Cardiac fibroblast (primary cell): ENCODE measurements around the gene CUL9.

Experiments used
- DNase-seq, 2 donors: peaks; one replicate each; pipeline versions ENCODE4 v3.0.0 to v3.0.0-alpha.2; 2010; ENCODE audit warnings: low read depth in 2 of 2
- H3K4me3 ChIP-seq, 2 donors: replicated peaks in 1 of 2; 1 replicate in 1 of 2; 2 replicates in 1 of 2; pipeline ENCODE4 v1.5.1; 2011; ENCODE audit warnings: low read depth in 2 of 2, low read length in 2 of 2, mild to moderate bottlenecking in 2 of 2, moderate library complexity in 1 of 2
- TF ChIP-seq, protein P1 (sequence below): IDR thresholded peaks from one replicate; pipeline ENCODE4 v1.5.1; 2011; ENCODE audit warnings: low read depth, mild to moderate bottlenecking, low read length, inconsistent platforms

The CUL9 gene

DNA sequence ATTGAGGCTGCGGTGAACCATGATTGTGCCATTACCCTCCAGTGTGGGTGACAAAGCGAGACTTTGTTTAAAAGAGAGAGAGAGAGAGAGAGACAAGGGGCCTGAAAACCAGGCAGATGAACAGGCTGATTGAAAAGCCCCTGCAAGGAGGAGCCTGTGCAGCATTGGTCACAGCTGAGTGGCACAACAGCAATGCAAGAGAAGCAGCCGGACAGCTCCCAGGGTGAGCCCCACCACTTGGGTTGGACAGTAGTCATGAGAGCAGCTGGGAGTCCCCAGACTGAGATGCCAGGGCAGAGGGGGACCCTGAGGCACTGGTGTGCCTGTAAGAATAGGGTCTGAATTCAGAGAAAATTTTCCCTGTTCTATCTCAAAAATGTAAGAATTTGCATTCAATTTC lies 37.1 kb downstream of the CUL9 start:
- no peak for DNase-seq
- H3K4me3 ChIP-seq, result no peak overlapping the region
- TF ChIP-seq, protein P1, sequence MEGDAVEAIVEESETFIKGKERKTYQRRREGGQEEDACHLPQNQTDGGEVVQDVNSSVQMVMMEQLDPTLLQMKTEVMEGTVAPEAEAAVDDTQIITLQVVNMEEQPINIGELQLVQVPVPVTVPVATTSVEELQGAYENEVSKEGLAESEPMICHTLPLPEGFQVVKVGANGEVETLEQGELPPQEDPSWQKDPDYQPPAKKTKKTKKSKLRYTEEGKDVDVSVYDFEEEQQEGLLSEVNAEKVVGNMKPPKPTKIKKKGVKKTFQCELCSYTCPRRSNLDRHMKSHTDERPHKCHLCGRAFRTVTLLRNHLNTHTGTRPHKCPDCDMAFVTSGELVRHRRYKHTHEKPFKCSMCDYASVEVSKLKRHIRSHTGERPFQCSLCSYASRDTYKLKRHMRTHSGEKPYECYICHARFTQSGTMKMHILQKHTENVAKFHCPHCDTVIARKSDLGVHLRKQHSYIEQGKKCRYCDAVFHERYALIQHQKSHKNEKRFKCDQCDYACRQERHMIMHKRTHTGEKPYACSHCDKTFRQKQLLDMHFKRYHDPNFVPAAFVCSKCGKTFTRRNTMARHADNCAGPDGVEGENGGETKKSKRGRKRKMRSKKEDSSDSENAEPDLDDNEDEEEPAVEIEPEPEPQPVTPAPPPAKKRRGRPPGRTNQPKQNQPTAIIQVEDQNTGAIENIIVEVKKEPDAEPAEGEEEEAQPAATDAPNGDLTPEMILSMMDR, result no peak

DNA sequence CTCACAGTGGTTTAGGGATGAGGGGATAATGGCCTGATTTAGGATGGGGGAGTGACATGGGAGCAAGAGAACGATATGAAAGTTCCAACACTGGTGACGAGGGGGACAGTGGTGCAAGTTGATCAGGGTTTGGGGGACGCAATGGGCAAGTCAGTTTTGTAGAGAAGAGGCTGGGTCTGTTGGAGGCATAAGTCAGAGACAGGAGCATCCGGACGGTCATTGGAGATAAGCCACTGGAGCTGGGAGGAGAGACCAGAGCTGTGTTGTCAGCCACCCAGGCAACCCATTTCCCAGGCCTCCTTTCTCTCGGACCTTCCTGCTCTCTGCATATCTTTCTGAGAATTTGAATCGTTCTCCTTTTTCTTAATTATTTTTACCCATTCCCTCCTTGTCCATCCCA lies 37.8 kb downstream of the CUL9 start:
- DNase-seq, result no peak

GRCh38 chr6:43220439-43220951 lies 38.5 kb downstream of the CUL9 start:
- no peak for DNase-seq
- H3K4me3 ChIP-seq, result no peak overlapping the region
- TF ChIP-seq, protein P1, result no peak

More for the DNA sequence above, 37.8 kb downstream of the CUL9 start:
- H3K4me3 ChIP-seq, result no peak overlapping the region
- TF ChIP-seq, protein P1, result no peak

DNA sequence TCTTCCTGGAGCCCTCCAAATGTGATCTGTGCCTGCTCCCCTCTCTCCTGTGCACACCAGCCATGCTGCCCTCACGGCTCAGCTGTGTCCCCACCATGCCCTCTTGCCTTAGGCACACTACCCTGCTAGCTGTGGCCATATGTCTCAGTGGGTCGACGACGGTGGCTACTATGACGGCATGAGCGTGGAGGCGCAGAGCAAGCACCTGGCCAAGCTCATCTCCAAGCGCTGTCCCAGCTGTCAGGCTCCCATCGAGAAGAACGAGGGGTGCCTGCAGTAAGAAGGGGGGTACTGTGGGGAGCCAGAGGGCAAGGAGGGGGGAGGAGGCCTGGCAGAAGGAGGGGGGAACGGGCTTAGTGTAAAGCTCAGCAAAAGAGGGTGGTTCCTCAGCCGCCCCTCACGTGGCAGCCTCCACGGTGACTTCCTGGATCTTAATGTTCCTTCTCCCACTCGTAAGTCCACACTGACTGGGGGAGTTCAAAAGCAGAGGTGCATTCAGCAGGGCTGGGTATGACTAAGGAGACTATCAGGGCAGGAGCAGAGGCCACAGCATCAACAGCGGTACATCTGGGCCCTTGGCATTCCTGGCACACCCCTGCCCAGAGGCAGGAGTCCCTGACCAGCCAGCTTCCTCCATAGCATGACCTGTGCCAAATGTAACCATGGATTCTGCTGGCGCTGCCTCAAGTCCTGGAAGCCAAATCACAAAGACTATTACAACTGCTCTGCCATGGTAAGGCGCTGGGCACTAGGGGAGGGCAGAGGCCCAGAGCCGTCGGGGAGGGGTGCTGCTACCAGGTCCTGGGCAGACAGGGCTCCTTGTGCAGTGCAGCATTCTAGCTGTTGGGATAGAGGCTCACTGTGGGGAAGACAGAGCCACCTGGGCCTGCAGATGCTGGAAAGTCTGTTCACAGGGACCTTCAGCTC lies 39.3 kb downstream of the CUL9 start:
- no peak overlapping the region for H3K4me3 ChIP-seq
- TF ChIP-seq, protein P1, result no peak
- peak in 1 of 2 donors; percentile 12 for DNase-seq

DNA sequence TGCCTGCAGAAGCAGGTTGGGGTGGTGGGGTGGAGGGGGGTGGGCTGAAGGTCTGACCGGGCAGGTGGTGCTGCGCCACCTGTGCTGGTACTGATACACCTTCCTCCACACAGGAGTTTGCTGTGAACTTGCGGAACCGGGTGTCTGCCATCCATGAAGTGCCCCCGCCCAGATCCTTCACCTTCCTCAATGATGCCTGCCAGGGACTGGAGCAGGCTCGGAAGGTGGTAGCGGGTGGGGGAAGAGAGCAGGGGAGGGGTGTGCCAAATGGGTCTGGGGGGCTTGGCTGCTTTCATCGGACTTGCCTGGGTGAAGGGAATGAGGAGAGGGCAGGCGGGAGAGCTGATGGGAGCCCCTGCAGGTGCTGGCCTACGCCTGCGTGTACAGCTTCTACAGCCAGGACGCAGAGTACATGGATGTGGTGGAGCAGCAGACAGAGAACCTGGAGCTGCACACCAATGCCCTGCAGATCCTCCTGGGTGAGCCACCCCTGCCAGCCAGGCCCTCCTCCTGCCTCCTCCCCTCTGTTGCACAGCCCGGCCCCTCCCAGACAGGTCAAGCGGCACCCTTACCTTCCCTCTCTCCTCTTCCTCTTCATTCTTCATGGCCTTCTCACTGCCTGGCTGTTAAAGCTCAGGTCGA lies 40.5 kb downstream of the CUL9 start:
- TF ChIP-seq, protein P1, result no peak
- H3K4me3 ChIP-seq, result no peak overlapping the region
- DNase-seq, result no peak

- no peak overlapping the region for H3K4me3 ChIP-seq
- DNase-seq, result no peak
- TF ChIP-seq, protein P1, result no peak
These were observed 41.2 kb downstream of the CUL9 start for GRCh38 chr6:43223175-43223574.
